ENCODE data around the gene MADD. TPM values are rescaled to one million over a fixed set of nuclear protein-coding genes. Genes with fewer than 3 reads are reported as not detected.

MADD gene
- total and polyA plus RNA-seq, 2 donors (not counting 1 experiment from before 2014, with no cell fraction given), result 56.8 to 108 TPM

DNA sequence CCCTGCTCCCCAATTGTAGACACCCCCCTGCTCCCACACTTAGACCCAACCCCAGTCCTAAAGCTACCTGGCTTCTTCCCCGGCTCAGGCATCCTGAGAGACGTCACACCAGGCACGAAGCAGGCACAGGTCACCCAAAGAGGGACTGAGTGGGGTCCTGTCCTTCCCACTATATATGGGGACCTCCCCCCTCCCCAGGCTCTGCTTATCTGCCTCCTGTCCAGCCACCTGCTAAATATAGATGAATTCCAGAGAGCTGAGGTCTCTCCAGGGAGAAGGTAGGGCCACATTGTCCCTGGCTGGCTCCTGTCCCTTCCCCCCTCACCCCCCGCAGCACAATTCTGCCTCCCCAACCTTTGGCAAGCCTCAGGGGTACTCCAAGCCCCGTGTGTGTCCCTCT, 82.6 kb downstream of the MADD start, which contains the start of gene MYBPC3:
Gene MYBPC3 (minus strand): TSS at position 147 of the 400 bp plus-strand sequence. CDS start 55 bp downstream, at position 92.
- WGBS (ENCODE audit: insufficient coverage), result 81% methylated on average over 2 of the region's 5 CpGs
- Mint-ChIP-seq H3K4me3 (no peak within 1 kb of the TSS), H3K27me3 (no peaks in the 10 kb centered on the region), H3K4me1 (no peaks in the 10 kb centered on the region), H3K27ac (no peak within 1 kb of the TSS), H3K9me3 (ENCODE audit: insufficient read depth) (no peaks in the 10 kb centered on the region)
- H3K9ac ChIP-seq (ENCODE audit: low read length), result no peak within 1 kb of the TSS
- H3K9me3 ChIP-seq (ENCODE audit: control extremely low read depth in 1 of 3, control insufficient read depth in 2 of 3, insufficient read depth in 1 of 3, low read length in 2 of 3), result peaks cover 0 to 4% (median 0%) of the 10 kb centered on the region in 3 donors
- H3K4me1 ChIP-seq (ENCODE audit: control insufficient read depth in 2 of 2, insufficient read depth in 2 of 2, low read length in 2 of 2), result no peaks in the 10 kb centered on the region
- no peak within 1 kb of the TSS for H3K4me2 ChIP-seq (replicated peaks; ENCODE audit: low read depth, low read length, poor library complexity, severe bottlenecking)
- H3K27me3 ChIP-seq (replicated peaks in 1 of 4; ENCODE audit: control extremely low read depth in 1 of 4, control insufficient read depth in 3 of 4, insufficient read depth in 4 of 4, low read length in 3 of 4), result no peaks in the 10 kb centered on the region
- H3K4me3 ChIP-seq (ENCODE audit: control extremely low read depth in 1 of 5, extremely low read depth in 1 of 5, insufficient read depth in 1 of 5, low read depth in 2 of 5, low read length in 4 of 5), result no peak within 1 kb of the TSS
- H4K20me1 ChIP-seq (ENCODE audit: control insufficient read depth, insufficient read depth, low read length, poor library complexity, severe bottlenecking), result peaks cover 29% of the 10 kb centered on the region
- H3K36me3 ChIP-seq (replicated peaks in 1 of 2; ENCODE audit: control extremely low read depth in 1 of 2, control insufficient read depth in 1 of 2, extremely low read depth in 1 of 2, insufficient read depth in 2 of 2, low read length in 1 of 2), result peaks cover 0 to 18% of the 10 kb centered on the region in 2 experiments
- no peak within 1 kb of the TSS for H2AFZ ChIP-seq (ENCODE audit: insufficient read depth, low read depth, low read length, poor library complexity, severe bottlenecking)
- H3K79me2 ChIP-seq (ENCODE audit: control insufficient read depth, insufficient read depth, low read length), result no peaks in the 10 kb centered on the region
- H3K27ac ChIP-seq (ENCODE audit: low read length in 2 of 2), result no peak within 1 kb of the TSS
- intact Hi-C loops (cut with micrococcal nuclease), result no loop called here
- ChIA-PET CTCF (no interaction called here), POLR2A (no interaction called here)
- DNase-seq (no peak), ATAC-seq (ENCODE audit: low read depth) (no peak)
- TF ChIP-seq EZH2 (IDR thresholded peaks at IDR 0.05; ENCODE audit: borderline replicate concordance, insufficient read depth, low read depth, low read length, poor library complexity, severe bottlenecking), result no peak
- TF ChIP-seq, protein P1, sequence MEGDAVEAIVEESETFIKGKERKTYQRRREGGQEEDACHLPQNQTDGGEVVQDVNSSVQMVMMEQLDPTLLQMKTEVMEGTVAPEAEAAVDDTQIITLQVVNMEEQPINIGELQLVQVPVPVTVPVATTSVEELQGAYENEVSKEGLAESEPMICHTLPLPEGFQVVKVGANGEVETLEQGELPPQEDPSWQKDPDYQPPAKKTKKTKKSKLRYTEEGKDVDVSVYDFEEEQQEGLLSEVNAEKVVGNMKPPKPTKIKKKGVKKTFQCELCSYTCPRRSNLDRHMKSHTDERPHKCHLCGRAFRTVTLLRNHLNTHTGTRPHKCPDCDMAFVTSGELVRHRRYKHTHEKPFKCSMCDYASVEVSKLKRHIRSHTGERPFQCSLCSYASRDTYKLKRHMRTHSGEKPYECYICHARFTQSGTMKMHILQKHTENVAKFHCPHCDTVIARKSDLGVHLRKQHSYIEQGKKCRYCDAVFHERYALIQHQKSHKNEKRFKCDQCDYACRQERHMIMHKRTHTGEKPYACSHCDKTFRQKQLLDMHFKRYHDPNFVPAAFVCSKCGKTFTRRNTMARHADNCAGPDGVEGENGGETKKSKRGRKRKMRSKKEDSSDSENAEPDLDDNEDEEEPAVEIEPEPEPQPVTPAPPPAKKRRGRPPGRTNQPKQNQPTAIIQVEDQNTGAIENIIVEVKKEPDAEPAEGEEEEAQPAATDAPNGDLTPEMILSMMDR (IDR thresholded peaks at IDR 0.05), result no peak

GRCh38 chr11:47353978-47354774, 84.2 kb downstream of the MADD start:
- no peak for ATAC-seq (ENCODE audit: low read depth)
- no peak overlapping the region for H3K9ac ChIP-seq (ENCODE audit: low read length)
- no peaks in the 10 kb centered on the region for H3K9me3 Mint-ChIP-seq (ENCODE audit: insufficient read depth)
- H3K4me2 ChIP-seq (replicated peaks; ENCODE audit: low read depth, low read length, poor library complexity, severe bottlenecking), result no peak overlapping the region
- no peak for DNase-seq
- H3K4me1 Mint-ChIP-seq, result peaks cover 1% of the 10 kb centered on the region
- H3K27ac Mint-ChIP-seq, result peak overlapping the region; percentile 53
- TF ChIP-seq EZH2 (IDR thresholded peaks at IDR 0.05; ENCODE audit: borderline replicate concordance, insufficient read depth, low read depth, low read length, poor library complexity, severe bottlenecking), result no peak
- TF ChIP-seq, protein P1 (IDR thresholded peaks at IDR 0.05), result no peak
- no peak overlapping the region for H3K27ac ChIP-seq (ENCODE audit: low read length in 2 of 2)
- peaks cover 0 to 29% of the 10 kb centered on the region in 2 experiments for H3K36me3 ChIP-seq (replicated peaks in 1 of 2; ENCODE audit: control extremely low read depth in 1 of 2, control insufficient read depth in 1 of 2, extremely low read depth in 1 of 2, insufficient read depth in 2 of 2, low read length in 1 of 2)
- H3K4me3 Mint-ChIP-seq, result no peak overlapping the region
- no peaks in the 10 kb centered on the region for H3K27me3 ChIP-seq (replicated peaks in 1 of 4; ENCODE audit: control extremely low read depth in 1 of 4, control insufficient read depth in 3 of 4, insufficient read depth in 4 of 4, low read length in 3 of 4)
- peaks cover 15% of the 10 kb centered on the region for H3K79me2 ChIP-seq (ENCODE audit: control insufficient read depth, insufficient read depth, low read length)
- H3K4me1 ChIP-seq (ENCODE audit: control insufficient read depth in 2 of 2, insufficient read depth in 2 of 2, low read length in 2 of 2), result no peaks in the 10 kb centered on the region
- no peaks in the 10 kb centered on the region for H3K27me3 Mint-ChIP-seq
- ChIA-PET CTCF (no interaction called here), POLR2A (interaction anchor here (0.6 kb wide), 1 partner anchor 38 kb away, joined by 17 read pairs; no protein-coding TSS in a partner anchor)
- 98% methylated on average over 12 of the region's 15 CpGs for WGBS (ENCODE audit: insufficient coverage)
- peaks cover 44% of the 10 kb centered on the region for H4K20me1 ChIP-seq (ENCODE audit: control insufficient read depth, insufficient read depth, low read length, poor library complexity, severe bottlenecking)
- intact Hi-C loops (cut with micrococcal nuclease), result no loop called here
- H2AFZ ChIP-seq (ENCODE audit: insufficient read depth, low read depth, low read length, poor library complexity, severe bottlenecking), result no peak overlapping the region
- H3K9me3 ChIP-seq (ENCODE audit: control extremely low read depth in 1 of 3, control insufficient read depth in 2 of 3, insufficient read depth in 1 of 3, low read length in 2 of 3), result peaks cover 0 to 4% (median 0%) of the 10 kb centered on the region in 3 donors
- no peak overlapping the region for H3K4me3 ChIP-seq (ENCODE audit: control extremely low read depth in 1 of 5, extremely low read depth in 1 of 5, insufficient read depth in 1 of 5, low read depth in 2 of 5, low read length in 4 of 5)

Data from B cell (primary cell).